Gastrocnemius medialis (tissue), 4 donors: ENCODE data around the gene SHBG.

Experiments used
- POLR2A ChIP-seq, 2 donors: fragments of 450-650 bp; IDR thresholded peaks; one replicate each; pipeline ENCODE4 v1.6.1; 2017; ENCODE audit warnings: antibody characterized with exemption in 2 of 2, mild to moderate bottlenecking in 2 of 2, moderate library complexity in 2 of 2
- TF ChIP-seq, protein P1 (sequence below), 5 experiments: fragments of 450-650 bp in 3 of 5; fragments of 200-600 bp in 2 of 5; sonication (generic) in 2 of 5; IDR thresholded peaks in 4 of 5; conservative IDR thresholded peaks in 1 of 5; 1 replicate in 4 of 5; 2 replicates in 1 of 5; pipeline ENCODE4 v1.5.1; 2016 to 2019; ENCODE audit warnings: antibody characterized with exemption in 5 of 5, mild to moderate bottlenecking in 3 of 5, moderate library complexity in 3 of 5

DNA sequence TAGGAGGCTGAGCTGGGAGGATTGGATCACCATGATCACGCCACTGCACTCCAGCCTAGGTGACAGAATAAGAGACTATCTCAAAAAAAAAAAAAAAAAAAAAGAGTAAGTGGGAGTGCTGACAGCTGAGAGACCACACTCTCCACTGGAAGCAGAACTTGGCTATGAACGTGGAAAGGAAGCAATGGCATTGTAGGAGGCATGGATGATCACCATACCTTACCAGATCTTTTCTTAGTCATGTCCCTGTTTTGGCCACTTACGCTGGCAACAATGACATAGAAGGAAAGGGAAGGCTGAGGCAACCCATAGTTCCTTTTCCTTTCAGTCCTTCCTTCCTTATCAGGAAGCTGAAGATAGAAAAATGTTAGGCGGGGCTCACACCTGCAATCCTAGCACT is 17.1 kb downstream of the SHBG start:
- no peak for TF ChIP-seq POLR2A (IDR thresholded peaks at IDR 0.05)
- TF ChIP-seq, protein P1, sequence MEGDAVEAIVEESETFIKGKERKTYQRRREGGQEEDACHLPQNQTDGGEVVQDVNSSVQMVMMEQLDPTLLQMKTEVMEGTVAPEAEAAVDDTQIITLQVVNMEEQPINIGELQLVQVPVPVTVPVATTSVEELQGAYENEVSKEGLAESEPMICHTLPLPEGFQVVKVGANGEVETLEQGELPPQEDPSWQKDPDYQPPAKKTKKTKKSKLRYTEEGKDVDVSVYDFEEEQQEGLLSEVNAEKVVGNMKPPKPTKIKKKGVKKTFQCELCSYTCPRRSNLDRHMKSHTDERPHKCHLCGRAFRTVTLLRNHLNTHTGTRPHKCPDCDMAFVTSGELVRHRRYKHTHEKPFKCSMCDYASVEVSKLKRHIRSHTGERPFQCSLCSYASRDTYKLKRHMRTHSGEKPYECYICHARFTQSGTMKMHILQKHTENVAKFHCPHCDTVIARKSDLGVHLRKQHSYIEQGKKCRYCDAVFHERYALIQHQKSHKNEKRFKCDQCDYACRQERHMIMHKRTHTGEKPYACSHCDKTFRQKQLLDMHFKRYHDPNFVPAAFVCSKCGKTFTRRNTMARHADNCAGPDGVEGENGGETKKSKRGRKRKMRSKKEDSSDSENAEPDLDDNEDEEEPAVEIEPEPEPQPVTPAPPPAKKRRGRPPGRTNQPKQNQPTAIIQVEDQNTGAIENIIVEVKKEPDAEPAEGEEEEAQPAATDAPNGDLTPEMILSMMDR (IDR thresholded peaks at IDR 0.05 in 4 of 5, conservative IDR thresholded peaks at IDR 0.05 in 1 of 5): no peak
